NOMO-1 (cell line): Measurements from ENCODE around the gene LACTB.

Experiments used
- DNase-seq, 2 experiments: peaks; one replicate each; lab custom pipeline; 2025; ENCODE audit not compliant: unreplicated experiment in 2 of 2; lab: John Stamatoyannopoulos, UW

The LACTB gene

DNA sequence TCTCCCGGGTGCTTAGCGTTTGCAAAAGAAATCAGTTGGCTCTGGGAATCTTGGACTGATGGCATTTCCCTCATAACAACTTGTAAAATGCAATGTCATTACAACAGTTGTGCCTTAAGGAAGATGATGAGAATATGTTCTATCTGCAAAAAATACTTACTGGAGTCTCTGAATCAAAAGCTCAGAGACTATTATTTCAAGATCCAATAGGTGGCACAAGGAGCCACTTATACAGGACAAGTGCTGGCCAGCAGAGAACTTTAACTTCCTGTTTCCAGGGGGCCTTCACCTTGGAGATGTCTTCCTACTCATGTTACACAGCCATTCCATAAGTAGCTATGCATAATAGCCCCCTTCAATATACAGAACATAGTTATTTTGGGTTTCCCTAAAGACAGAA is 44.6 kb downstream of the LACTB start:
- peak; percentile 31 to 60 for DNase-seq

DNA sequence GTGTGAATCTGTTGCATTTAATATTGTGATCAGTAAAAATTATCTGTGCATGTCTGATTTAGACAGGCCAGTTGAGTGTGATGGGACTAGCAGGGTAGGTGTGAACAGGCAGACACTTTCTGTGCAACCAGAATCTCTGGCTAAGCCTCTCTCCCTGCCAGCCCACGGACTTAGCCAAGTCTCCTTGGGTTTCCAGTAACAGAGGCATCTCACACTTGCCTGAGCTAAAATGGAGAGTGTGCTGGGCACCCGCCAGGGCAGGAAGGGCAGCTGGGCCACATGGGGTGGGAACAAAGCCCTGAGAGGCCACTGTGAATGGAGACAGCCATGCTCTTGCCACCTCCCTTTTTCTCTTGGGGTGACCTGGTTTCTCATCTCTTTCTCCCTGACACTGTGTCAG is 48.1 kb downstream of the LACTB start:
- no peak for DNase-seq

DNA sequence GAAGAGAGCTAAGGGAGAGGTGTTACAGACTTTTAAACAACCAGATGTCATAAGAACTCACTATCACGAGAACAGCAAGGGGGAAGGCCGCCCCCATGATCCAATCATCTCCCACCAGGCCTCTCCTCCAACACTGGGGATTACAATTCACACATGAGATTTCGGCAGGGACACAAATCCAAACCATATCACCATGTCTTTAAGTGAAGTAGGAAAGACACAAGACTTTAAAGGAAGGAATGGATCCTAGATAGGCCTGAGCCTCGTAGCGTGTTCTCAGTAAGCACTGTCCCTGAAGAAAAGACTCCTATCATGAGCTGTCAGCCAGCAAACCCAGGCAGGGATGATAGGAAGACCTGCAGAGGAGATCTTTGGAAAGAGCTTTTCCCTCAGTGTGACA is 50.7 kb downstream of the LACTB start:
- no peak for DNase-seq

DNA sequence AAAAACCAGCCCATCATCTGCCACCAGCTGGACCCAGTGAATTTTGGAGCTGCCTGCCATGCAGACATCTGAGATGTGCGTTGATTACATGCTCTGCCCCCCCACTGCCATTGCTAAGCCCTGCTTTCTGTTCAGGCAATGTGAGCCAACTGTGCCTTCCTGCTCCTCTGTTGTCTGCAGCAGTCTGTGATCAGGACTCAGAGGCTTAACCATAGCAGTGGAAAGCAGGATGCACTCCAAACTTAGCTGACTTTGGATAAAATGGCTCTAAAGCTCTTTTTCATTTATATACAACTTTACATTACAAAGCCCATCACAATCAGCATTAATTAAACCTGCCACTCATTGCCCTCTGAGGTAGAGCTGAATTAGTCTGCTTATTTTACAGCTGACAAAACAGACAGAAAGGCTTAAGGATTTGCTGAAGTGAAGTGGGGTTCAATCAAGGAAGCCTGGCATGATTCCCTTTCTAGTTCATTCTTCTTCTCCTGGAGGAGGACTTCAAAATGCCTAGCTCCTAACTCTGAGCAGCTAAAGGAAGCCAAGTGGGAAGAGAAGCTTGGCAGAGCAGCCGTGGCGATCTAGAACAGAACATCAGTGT is 51.3 kb downstream of the LACTB start:
- DNase-seq, result no peak

DNA sequence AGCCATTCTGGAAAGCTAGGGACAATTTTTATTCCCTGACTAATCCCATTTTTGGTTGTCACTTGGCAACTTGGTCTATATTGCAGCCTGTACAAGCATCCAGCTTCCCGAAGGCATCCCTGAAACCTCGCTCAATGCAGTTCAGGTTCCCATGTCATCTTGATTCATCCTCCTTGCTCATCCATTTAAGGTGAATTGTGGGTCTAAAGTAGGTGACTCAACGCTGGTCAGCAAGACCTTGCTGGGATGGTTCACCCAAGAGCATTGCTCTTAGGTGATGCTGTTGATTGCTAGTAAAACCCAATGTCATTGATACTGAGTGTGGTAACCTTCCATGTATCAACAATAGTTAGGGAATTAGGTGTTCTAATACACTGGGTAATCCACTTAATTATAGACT is 54.6 kb downstream of the LACTB start:
- no peak for DNase-seq

DNA sequence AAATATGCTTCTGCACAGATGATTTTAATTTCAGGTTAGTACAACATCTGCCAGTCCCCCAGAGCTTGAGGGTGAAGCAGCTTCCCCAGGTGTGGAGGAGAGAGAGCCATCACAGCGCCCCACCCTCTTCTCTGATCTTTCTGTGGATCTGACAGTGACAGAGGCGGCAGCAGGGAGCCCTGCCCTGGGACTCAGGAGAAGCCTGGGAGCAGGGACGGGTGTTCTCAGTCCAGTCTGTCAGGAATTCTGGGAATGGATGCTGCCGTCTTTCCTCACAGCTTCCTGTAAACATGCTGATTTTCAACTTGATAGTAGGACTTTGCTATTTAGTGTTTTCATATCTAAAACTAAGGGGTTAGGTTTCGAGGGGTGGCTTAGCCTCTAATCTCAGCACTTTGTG is 56.4 kb downstream of the LACTB start:
- DNase-seq, result no peak

DNA sequence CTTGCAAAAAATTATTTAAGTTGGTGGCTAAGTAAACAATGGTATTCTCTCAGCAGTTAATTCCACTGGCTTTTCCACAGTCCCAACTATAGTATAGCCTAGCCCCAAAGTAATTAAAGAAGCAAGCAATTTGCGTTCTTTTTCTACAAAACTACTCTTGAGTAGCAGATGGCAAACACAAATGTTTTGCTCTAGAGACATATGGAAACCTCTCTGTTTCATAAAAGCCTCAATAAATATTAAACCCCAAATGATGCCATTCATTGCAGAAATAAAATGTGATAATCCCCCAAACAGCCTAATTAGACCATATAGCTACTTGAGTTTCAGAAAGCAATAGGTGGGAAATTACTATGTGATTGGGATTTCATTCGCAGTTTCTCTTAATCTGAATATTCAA is 59.1 kb downstream of the LACTB start:
- no peak for DNase-seq

DNA sequence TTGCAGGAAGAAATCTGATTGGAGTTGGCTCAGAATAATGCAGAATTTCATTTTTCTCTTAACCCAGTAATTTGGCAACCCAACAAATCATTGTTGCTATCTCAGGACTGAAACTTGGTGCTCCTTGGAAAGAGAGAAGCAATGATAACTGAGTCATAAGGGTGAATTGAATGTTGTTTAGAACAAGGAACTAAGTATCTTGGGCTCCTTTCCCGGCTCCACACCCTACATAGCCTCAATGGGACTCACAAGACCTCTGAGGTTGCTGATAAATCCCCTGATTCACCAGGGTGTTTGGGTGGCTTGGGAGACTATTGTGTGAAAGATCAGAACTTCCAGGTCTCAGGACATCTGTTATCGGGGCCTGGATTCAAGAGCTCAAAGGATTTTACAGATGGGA is 60.0 kb downstream of the LACTB start:
- no peak for DNase-seq

DNA sequence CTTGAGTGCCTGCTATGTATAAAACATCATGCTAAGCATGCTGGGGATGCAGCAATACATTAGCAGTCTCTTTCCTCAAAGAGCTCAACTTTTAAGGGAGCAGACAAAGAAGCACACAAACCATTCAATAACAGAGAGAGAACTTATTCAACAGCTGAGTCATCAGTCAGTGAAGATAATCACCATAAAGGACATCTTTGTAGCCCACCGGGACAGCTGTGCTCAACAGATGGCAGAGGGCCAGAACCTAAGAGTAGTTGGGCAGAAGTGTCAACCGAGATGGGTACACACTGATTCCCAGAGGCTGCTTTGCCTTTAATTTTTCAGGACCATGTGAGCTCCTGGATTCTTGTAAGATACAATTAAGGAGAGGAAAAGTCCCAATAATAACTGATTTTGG is 63.5 kb downstream of the LACTB start:
- no peak for DNase-seq

DNA sequence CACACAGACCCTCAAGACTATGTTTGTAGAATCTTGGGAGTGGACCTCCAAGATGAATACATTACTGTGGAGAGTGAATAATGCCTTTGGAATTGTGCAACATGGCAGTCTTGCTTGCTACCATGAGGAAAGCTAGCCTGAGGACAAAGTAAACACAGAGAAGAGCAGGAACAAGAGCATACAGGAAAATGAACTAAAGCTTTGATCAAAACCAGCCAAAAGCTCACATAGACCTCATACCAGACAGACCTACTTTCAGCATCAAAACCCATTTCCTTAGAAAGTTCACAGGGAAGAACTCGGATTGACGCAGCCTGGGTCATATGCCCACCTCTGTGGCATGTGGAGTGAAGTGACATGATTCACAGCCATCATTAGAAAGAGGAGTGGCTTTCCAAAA is 64.4 kb downstream of the LACTB start:
- DNase-seq, result no peak

DNA sequence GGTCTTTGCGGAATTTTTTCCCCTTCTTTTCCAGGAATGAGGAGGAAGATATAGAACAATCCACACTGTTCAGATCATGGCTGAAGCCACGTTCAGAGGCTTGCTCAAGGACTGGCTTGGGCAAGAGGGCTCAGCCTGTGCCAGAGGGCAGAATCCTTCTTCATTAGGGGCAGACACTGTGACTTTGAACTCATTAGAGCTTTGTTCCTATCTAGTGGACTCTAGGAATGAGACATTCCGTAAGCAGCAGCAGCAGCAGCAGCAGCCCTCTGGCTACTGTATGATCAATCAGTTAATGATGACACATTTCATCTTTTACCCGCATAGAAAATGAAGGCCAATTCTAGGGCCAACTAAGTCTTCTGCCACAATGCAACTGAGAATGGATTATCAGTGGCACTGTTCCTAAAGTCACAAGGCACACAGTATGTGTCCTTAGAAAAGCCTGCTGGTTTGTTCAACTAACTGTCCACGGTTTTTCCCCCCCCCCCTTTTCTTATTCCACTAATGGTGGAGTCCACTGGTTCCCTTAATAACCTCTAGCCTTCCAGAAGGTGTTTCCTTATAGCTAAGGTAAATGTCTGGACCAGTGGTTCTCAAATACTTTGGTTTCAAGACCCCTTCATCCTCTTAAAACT is 66.0 kb downstream of the LACTB start:
- DNase-seq, result no peak

DNA sequence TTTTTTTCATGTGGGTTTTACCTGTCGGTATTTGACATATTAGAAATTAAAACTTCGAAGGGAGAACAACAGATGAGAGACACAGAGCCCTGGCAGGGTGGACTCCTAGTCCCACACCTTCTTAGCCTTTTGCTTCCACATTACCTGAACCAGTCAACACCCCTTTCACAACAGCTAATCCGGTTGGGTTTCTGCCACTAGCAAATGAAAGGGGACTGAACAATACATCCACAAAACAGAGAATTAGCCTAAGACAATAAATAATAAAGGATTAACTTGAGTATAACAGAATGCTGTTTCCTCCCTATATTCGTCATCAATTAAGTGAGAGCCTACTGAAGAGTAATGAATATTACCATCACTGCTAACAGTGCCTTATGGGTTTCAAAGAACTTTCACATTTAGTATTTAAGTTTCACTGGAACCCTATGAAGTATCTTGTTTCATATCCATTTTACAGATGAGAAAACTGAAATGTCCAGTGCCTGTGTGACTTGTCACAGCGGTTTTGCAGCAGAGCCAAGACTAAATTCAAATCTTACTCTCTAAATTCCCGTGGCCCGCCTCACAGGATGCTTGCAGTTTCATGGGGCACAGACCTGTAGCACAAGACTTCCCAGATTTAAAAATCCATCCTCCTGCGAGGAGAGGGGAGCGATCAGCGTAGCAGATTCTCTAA is 66.7 kb downstream of the LACTB start:
- DNase-seq, result no peak

DNA sequence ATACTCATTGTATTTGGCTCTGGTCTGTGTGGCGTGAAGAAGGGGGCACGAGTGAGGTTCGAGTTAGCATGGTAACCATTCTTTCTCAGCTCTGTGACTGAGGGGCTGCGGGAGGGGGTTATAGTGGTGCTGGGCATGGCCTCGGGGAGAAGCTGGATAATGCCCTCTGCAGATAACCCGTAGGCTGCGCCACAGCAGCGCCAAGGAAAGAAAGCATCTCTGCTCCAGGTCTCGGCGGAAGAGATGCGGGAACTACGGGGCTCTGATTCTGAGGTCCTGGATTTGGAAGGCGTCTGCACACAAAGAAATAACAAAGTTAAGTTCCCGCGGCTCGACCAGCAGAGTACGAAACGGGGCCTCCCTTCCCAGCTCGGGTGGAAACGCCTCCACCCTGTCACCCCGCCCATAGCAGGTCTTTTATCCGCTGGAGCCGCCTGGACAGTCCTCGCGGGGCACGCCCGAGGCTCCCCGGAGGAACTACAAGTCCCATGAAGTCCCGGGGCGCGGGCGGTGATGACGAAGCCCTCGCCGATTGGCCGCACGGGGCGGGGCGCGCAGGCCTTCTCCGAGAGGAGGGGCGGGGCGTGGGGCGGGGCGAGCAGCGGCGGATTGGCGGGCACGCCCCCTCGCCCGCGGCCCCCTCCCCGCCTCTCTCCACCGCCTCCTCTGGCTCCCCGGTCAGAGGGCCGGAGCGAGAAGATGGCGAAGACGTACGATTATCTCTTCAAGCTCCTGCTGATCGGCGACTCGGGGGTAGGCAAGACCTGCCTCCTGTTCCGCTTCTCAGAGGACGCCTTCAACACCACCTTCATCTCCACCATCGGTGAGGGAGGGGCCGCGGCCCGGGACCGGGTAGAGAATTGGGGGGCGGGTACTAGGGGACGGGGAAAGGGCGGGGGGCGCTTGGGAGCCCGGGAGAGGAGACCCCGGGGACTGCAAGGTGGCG is 67.5 kb downstream of the LACTB start, which contains the start of gene RAB8B:
RAB8B (plus strand) TSS at position 681 of the 946 bp plus-strand sequence; CDS start at position 700, 19 bp downstream.
- DNase-seq, result peak; percentile 91 to 97

DNA sequence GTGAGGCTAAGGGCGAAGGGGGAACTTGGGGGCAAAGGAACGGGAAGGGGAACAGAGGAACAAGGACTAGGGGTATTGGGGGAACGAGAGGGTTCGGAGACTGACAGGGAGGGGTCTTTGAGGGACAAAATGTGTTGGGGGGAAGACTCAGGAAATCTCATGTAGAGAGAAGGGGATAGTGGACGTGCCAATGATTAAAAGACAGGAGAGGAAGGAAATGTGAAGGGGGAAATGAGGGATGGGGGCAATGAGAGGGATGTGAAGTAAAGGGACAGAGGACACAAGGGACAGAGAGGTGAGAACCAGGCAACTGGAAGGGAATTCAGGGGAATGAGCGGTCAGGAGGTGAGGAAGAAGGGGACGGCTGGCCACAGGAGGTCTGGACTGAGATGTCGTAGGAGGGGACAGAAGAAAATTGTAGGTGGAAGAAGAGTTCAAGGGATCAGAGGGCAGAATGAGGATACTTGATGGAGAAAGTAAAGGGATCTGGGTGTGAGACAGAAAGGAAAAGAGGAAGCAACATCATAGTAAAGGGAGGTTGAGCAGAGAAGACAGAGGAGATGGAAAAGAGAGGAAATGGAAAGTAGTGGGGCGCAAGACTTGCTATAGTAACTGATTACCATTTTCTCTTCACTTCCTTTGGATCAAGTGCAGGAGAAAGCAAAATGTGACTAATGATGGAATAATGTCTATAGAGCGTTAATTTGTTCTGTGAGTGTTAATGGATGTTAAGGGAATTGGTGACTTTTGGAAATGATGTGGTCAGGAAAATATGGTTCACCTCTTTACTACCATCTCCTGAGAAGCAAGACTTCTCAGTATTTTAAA is 68.5 kb downstream of the LACTB start:
- peak; percentile 9 to 60 for DNase-seq

DNA sequence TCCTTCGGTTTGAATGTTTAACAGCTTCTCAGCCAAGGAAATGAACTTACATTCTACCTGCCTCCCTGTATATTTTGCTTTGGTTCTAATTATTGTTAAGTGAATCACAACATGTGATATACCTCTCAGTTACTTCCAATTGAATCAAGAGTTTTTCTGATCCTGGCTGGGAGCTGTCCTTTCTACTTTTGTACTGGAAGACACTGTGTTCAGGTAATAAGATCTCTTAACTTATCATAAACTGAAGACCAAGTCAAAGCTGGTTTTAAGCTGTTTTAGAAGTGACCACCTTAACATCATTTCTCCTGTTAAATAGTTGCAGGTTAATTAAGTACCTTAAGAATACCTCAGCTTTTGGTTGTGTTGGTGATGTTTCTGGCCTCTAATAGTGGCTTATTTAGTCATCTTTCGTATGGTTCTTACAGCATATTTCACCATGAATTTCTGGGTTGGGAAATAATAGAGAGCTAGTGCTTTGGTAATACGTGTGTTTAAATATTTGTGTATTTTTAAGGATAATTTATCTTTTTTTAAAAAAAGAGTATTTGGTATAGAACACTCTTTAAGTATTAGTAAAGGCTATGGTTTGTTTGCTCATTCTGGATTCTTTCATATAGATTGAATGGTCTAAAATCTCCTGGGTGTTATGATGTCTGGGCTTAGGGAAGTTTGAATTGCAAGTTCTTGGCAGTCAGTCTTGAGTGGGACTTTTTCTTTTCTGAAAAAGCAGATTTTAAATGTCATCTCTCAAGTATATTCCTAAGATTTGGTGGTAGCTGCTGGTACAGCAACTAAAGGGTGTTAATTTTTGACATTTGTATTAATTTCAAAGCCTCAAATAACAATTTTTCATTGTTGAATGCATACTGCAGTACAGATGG is 69.3 kb downstream of the LACTB start:
- peak in 1 of 2 experiments; percentile 13 for DNase-seq
